Uterus (tissue), 4 donors: ENCODE measurements around the gene CAMK2A. TPM values are rescaled to one million over a fixed set of nuclear protein-coding genes. Genes with fewer than 3 reads are reported as not detected.
"Not testable (repeated sequence)": the region's sequence is repeated elsewhere in the genome, so short reads cannot be mapped to it uniquely, and the experiment has no call there.

ENCODE experiments used
- DNase-seq, 2 donors: peaks; one replicate each; pipeline ENCODE4 v3.0.0-alpha.2; 2019 to 2020
- H3K27ac ChIP-seq, 2 donors: fragments of 200-600 bp; sonication (generic); 1 replicate in 1 of 2; 2 replicates in 1 of 2; pipeline ENCODE4 v1.5.1; 2016 to 2018
- H3K27me3 ChIP-seq, 2 donors: fragments of 200-600 bp; sonication (generic); one replicate each; pipeline ENCODE4 v1.5.1; 2018 to 2019; ENCODE audit warnings: control low read depth in 1 of 2
- H3K36me3 ChIP-seq, 2 donors: fragments of 200-600 bp; sonication (generic); one replicate each; pipeline ENCODE4 v1.5.1; 2019; ENCODE audit warnings: control low read depth in 1 of 2
- H3K4me1 ChIP-seq, 2 donors: fragments of 200-600 bp; sonication (generic); one replicate each; pipeline ENCODE4 v1.5.1; 2018 to 2019; ENCODE audit warnings: control low read depth in 1 of 2
- H3K4me3 ChIP-seq, 2 donors: fragments of 200-600 bp; sonication (generic); 1 replicate in 1 of 2; 2 replicates in 1 of 2; pipeline ENCODE4 v1.5.1; 2018 to 2019; ENCODE audit warnings: mild to moderate bottlenecking in 1 of 2
- H3K9me3 ChIP-seq, 2 donors: fragments of 200-600 bp; sonication (generic); one replicate each; pipeline ENCODE4 v1.5.1; 2019; ENCODE audit warnings: control low read depth in 1 of 2
- POLR2A ChIP-seq, 2 donors: fragments of 450-650 bp; IDR thresholded peaks; one replicate each; pipeline ENCODE4 v1.6.1; 2016; ENCODE audit warnings: antibody characterized with exemption in 2 of 2, mild to moderate bottlenecking in 1 of 2, moderate library complexity in 1 of 2
- intact Hi-C: fragments of 100-400 bp; cut with DNase I; formaldehyde crosslinking; loops from one replicate; pipeline ENCODE4 v1.15.1; 2023; ENCODE audit warnings: low total_unique reads
- total RNA-seq, 4 donors: library from RNA; depleted of rRNA in 3 of 4; stranded (reverse); fragments of >200 nt in 3 of 4; gene quantifications; one replicate each; pipeline versions ENCODE4 v1.1.0 to v1.2.4, GENCODE V29; 2014 to 2023
- TF ChIP-seq, protein P1 (sequence below), 4 experiments: fragments of 200-600 bp in 2 of 4; fragments of 450-650 bp in 2 of 4; sonication (generic) in 2 of 4; IDR thresholded peaks; one replicate each; pipeline ENCODE4 v1.5.1; 2016 to 2019; ENCODE audit warnings: antibody characterized with exemption in 4 of 4, mild to moderate bottlenecking in 2 of 4, moderate library complexity in 1 of 4
- donor health status: DM: yes; HTN: yes; CAD: no.

The CAMK2A gene
- total RNA-seq, 4 donors from 2014 or later, result under 0.01 to 23.7 (median 4.3) TPM

DNA sequence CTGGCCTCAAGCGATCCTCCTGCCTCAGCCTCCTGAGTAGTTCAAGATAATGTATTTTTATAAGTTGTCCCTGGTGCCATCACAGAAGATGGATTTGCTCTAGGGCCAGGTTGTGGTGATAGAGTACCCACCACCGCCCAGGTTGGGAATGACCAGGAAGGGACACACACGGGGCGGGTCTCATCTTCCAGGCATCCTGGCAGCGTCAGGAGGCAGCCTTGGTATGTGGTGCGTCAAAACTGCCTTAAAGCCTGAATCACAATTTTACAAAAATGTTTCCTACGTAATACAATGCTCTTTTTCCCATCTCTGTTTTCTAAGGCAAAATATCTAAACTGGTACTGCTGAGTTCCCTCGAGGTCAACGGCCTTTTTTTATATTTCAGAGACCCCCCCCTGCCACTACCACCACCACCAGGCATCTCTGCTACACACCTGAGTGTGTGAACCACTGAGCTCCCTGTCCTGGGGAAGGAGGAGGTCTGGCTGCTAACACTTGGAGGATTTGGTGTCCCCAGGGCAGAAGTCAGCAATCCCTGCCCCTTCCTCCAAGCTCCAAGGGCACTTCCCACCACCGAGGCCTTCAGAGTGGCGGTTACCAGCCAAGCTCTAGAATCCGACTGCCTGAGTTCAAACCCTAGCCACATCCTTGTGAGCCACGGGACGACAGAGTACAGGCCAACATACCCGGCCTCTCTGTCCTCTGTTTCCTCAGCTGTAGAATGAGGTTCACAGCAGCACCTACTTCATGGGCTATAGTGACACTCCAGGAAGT, 52.4 kb downstream of the CAMK2A start:
- TF ChIP-seq, protein P1, sequence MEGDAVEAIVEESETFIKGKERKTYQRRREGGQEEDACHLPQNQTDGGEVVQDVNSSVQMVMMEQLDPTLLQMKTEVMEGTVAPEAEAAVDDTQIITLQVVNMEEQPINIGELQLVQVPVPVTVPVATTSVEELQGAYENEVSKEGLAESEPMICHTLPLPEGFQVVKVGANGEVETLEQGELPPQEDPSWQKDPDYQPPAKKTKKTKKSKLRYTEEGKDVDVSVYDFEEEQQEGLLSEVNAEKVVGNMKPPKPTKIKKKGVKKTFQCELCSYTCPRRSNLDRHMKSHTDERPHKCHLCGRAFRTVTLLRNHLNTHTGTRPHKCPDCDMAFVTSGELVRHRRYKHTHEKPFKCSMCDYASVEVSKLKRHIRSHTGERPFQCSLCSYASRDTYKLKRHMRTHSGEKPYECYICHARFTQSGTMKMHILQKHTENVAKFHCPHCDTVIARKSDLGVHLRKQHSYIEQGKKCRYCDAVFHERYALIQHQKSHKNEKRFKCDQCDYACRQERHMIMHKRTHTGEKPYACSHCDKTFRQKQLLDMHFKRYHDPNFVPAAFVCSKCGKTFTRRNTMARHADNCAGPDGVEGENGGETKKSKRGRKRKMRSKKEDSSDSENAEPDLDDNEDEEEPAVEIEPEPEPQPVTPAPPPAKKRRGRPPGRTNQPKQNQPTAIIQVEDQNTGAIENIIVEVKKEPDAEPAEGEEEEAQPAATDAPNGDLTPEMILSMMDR (IDR thresholded peaks at IDR 0.05), result no peak
- TF ChIP-seq POLR2A (IDR thresholded peaks at IDR 0.05), result no peak
- intact Hi-C loops, result no loop called here

GRCh38 chr5:150236313-150236712, 53.3 kb downstream of the CAMK2A start:
- H3K36me3 ChIP-seq, result no peaks in the 10 kb centered on the region
- TF ChIP-seq, protein P1 (IDR thresholded peaks at IDR 0.05), result no peak
- no peak for TF ChIP-seq POLR2A (IDR thresholded peaks at IDR 0.05)
- H3K27ac ChIP-seq, result no peak overlapping the region
- H3K4me1 ChIP-seq, result no peaks in the 10 kb centered on the region
- DNase-seq, result no peak
- H3K27me3 ChIP-seq, result no peaks in the 10 kb centered on the region
- intact Hi-C loops, result no loop called here
- H3K4me3 ChIP-seq, result no peak overlapping the region
- no peaks in the 10 kb centered on the region for H3K9me3 ChIP-seq

More for the DNA sequence above, 52.4 kb downstream of the CAMK2A start:
- H3K4me3 ChIP-seq, result no peak overlapping the region
- H3K4me1 ChIP-seq, result no peaks in the 10 kb centered on the region
- no peaks in the 10 kb centered on the region for H3K27me3 ChIP-seq
- H3K27ac ChIP-seq, result no peak overlapping the region
- H3K9me3 ChIP-seq, result no peaks in the 10 kb centered on the region
- no peak for DNase-seq
- H3K36me3 ChIP-seq, result no peaks in the 10 kb centered on the region

DNA sequence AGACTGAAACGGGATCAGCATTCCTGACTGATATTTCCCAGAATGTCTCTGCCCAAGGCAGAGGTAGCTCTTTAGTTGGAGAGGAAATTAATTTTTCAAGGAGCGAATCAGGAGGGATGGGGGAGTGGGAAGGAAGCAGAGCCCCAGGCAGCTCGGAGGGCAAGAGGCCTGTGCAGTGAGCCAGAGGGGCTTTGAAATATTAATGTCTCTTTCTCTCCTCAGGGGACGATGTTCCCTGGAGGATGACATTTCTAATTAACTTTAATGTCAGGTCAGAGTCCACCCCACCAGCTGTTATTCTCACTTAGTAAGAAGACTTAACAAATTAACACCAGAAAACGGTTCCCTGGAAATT, 54.1 kb downstream of the CAMK2A start:
- no peak overlapping the region for H3K4me3 ChIP-seq
- no peaks in the 10 kb centered on the region for H3K9me3 ChIP-seq
- no peaks in the 10 kb centered on the region for H3K27me3 ChIP-seq
- no peaks in the 10 kb centered on the region for H3K36me3 ChIP-seq
- peak overlapping the region; percentile 5 to 51 for H3K27ac ChIP-seq
- no peaks in the 10 kb centered on the region for H3K4me1 ChIP-seq
- no peak for DNase-seq
- TF ChIP-seq, protein P1 (IDR thresholded peaks at IDR 0.05), result no peak
- TF ChIP-seq POLR2A (IDR thresholded peaks at IDR 0.05), result no peak
- intact Hi-C loops, result no loop called here

- TF ChIP-seq, protein P1 (IDR thresholded peaks at IDR 0.05), result no peak
- TF ChIP-seq POLR2A (IDR thresholded peaks at IDR 0.05), result no peak
- Histone ChIP-seq H3K4me3 (no peak overlapping the region), H3K27ac (peak overlapping the region; percentile 5 to 51), H3K36me3 (no peaks in the 10 kb centered on the region), H3K4me1 (no peaks in the 10 kb centered on the region), H3K9me3 (no peaks in the 10 kb centered on the region), H3K27me3 (no peaks in the 10 kb centered on the region)
- no peak for DNase-seq
- intact Hi-C loops, result no loop called here
These were observed 54.7 kb downstream of the CAMK2A start for GRCh38 chr5:150234576-150235499.

- H3K27ac ChIP-seq, H3K4me3 ChIP-seq, H3K4me1 ChIP-seq, H3K27me3 ChIP-seq, intact Hi-C loops, H3K36me3 ChIP-seq, DNase-seq, H3K9me3 ChIP-seq: not testable (repeated sequence)
These were observed 55.9 kb downstream of the CAMK2A start for GRCh38 chr5:150233706-150234105.
